PC-9 (cell line): Measurements from ENCODE around the gene CCDC70.

Experiments
- CTCF ChIP-seq: fragments of 200-600 bp; sonication (generic); conservative IDR thresholded peaks from 2 replicates; pipeline ENCODE4 v1.6.1; 2017; ENCODE audit warnings: mixed run types, antibody characterized with exemption, mild to moderate bottlenecking, moderate library complexity
- EZH2 ChIP-seq: fragments of 200-600 bp; sonication (generic); IDR thresholded peaks from 2 replicates; pipeline ENCODE4 v1.8.0; 2017; ENCODE audit warnings: antibody characterized with exemption, low read depth

GRCh38 chr13:51829568-51829899, 32.2 kb upstream of the CCDC70 start:
- TF ChIP-seq CTCF = no peak
- no peak for TF ChIP-seq EZH2
